ENCODE results near the gene SPATS2L. TPM values are rescaled to one million over a fixed set of nuclear protein-coding genes. Genes with fewer than 3 reads are reported as not detected.

The SPATS2L gene
- total RNA-seq, 1 donor from 2014 or later: 51.0 TPM

- no peak for ATAC-seq
Observed at GRCh38 chr2:200525066-200525465, 218.6 kb downstream of the SPATS2L start.

- ATAC-seq: no peak
Observed at GRCh38 chr2:200525551-200525881, 219.0 kb downstream of the SPATS2L start.

- ATAC-seq: peak; percentile 100
Observed at GRCh38 chr2:200525882-200526651, 219.6 kb downstream of the SPATS2L start, which contains the start of gene SGO2. Gene SGO2 (plus strand): TSS chr2:200526207. CDS start chr2:200532976, 6,769 bp downstream.

GRCh38 chr2:200528228-200528627 is 221.7 kb downstream of the SPATS2L start:
- no peak for ATAC-seq

Other genes starting within 250 kb of the SPATS2L start
- gene KCTD18, start 203.4 kb downstream of the SPATS2L start, total RNA-seq: 10.8 TPM
- gene SGO2, start 219.5 kb downstream of the SPATS2L start, total RNA-seq: 6.3 TPM